ENCODE data around the gene ZFP92. TPM values are rescaled to one million over a fixed set of nuclear protein-coding genes. Genes with fewer than 3 reads are reported as not detected.

ZFP92 gene
- total RNA-seq, 1 donor from 2014 or later, result 1.9 TPM

- TF ChIP-seq CTCF (IDR thresholded peaks at IDR 0.05; ENCODE audit: insufficient read depth, low read length, poor library complexity, severe bottlenecking), result no peak
- DNase-seq (ENCODE audit: low read depth), result no peak
- H3K4me3 ChIP-seq (ENCODE audit: low read depth, low read length), result no peak within 1 kb of the TSS
- no peaks in the 10 kb centered on the region for H3K27me3 ChIP-seq (ENCODE audit: control insufficient read depth, insufficient read depth, low read length)
- H3K36me3 ChIP-seq (ENCODE audit: control insufficient read depth, insufficient read depth, low read length), result no peaks in the 10 kb centered on the region
These were observed 34.8 kb downstream of the ZFP92 start, which contains the start of gene TREX2 for GRCh38 chrX:153445856-153446635. TSS of gene TREX2 (minus strand) at chrX:153446056. CDS start at chrX:153445430, 626 bp downstream.

- Histone ChIP-seq H3K27me3 (ENCODE audit: control insufficient read depth, insufficient read depth, low read length) (no peaks in the 10 kb centered on the region), H3K4me3 (ENCODE audit: low read depth, low read length) (no peak overlapping the region), H3K36me3 (ENCODE audit: control insufficient read depth, insufficient read depth, low read length) (no peaks in the 10 kb centered on the region)
- no peak for TF ChIP-seq CTCF (IDR thresholded peaks at IDR 0.05; ENCODE audit: insufficient read depth, low read length, poor library complexity, severe bottlenecking)
- DNase-seq (ENCODE audit: low read depth), result no peak
These were observed 35.3 kb downstream of the ZFP92 start for GRCh38 chrX:153446636-153446936.

- TF ChIP-seq CTCF (IDR thresholded peaks at IDR 0.05; ENCODE audit: insufficient read depth, low read length, poor library complexity, severe bottlenecking), result no peak
These were observed 35.8 kb downstream of the ZFP92 start for GRCh38 chrX:153446950-153447580.

GRCh38 chrX:153447581-153447960, 36.3 kb downstream of the ZFP92 start:
- DNase-seq (ENCODE audit: low read depth), result no peak
- no peak for TF ChIP-seq CTCF (IDR thresholded peaks at IDR 0.05; ENCODE audit: insufficient read depth, low read length, poor library complexity, severe bottlenecking)
- H3K36me3 ChIP-seq (ENCODE audit: control insufficient read depth, insufficient read depth, low read length), result no peaks in the 10 kb centered on the region

More at GRCh38 chrX:153446950-153447580, 35.8 kb downstream of the ZFP92 start:
- no peak for DNase-seq (ENCODE audit: low read depth)
- Histone ChIP-seq H3K4me3 (ENCODE audit: low read depth, low read length) (no peak overlapping the region), H3K36me3 (ENCODE audit: control insufficient read depth, insufficient read depth, low read length) (no peaks in the 10 kb centered on the region), H3K27me3 (ENCODE audit: control insufficient read depth, insufficient read depth, low read length) (no peaks in the 10 kb centered on the region)

GRCh38 chrX:153448556-153449367, 37.5 kb downstream of the ZFP92 start:
- no peak overlapping the region for H3K4me3 ChIP-seq (ENCODE audit: low read depth, low read length)
- H3K36me3 ChIP-seq (ENCODE audit: control insufficient read depth, insufficient read depth, low read length), result no peaks in the 10 kb centered on the region
- no peak for DNase-seq (ENCODE audit: low read depth)
- no peak for TF ChIP-seq CTCF (IDR thresholded peaks at IDR 0.05; ENCODE audit: insufficient read depth, low read length, poor library complexity, severe bottlenecking)
- H3K27me3 ChIP-seq (ENCODE audit: control insufficient read depth, insufficient read depth, low read length), result no peaks in the 10 kb centered on the region

More at GRCh38 chrX:153447581-153447960, 36.3 kb downstream of the ZFP92 start:
- Histone ChIP-seq H3K27me3 (ENCODE audit: control insufficient read depth, insufficient read depth, low read length) (no peaks in the 10 kb centered on the region), H3K4me3 (ENCODE audit: low read depth, low read length) (no peak overlapping the region)

Data from kidney epithelial cell (primary cell).